GM19099 (cell line): ENCODE data around the gene ICAM1.

Experiments used
- POLR2A ChIP-seq: IDR thresholded peaks from 3 replicates; pipeline ENCODE4 v1.6.1; 2011; ENCODE audit warnings: low read depth; ENCODE audit not compliant: insufficient read length; ENCODE audit errors: extremely low read depth

Gene ICAM1, protein sequence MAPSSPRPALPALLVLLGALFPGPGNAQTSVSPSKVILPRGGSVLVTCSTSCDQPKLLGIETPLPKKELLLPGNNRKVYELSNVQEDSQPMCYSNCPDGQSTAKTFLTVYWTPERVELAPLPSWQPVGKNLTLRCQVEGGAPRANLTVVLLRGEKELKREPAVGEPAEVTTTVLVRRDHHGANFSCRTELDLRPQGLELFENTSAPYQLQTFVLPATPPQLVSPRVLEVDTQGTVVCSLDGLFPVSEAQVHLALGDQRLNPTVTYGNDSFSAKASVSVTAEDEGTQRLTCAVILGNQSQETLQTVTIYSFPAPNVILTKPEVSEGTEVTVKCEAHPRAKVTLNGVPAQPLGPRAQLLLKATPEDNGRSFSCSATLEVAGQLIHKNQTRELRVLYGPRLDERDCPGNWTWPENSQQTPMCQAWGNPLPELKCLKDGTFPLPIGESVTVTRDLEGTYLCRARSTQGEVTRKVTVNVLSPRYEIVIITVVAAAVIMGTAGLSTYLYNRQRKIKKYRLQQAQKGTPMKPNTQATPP

GRCh38 chr19:10270616-10271394 is at the start of gene ICAM1:
ICAM1 (plus strand) TSS chr19:10271120; CDS start chr19:10271160, 40 bp downstream.
- peak; percentile 99 for TF ChIP-seq POLR2A

DNA sequence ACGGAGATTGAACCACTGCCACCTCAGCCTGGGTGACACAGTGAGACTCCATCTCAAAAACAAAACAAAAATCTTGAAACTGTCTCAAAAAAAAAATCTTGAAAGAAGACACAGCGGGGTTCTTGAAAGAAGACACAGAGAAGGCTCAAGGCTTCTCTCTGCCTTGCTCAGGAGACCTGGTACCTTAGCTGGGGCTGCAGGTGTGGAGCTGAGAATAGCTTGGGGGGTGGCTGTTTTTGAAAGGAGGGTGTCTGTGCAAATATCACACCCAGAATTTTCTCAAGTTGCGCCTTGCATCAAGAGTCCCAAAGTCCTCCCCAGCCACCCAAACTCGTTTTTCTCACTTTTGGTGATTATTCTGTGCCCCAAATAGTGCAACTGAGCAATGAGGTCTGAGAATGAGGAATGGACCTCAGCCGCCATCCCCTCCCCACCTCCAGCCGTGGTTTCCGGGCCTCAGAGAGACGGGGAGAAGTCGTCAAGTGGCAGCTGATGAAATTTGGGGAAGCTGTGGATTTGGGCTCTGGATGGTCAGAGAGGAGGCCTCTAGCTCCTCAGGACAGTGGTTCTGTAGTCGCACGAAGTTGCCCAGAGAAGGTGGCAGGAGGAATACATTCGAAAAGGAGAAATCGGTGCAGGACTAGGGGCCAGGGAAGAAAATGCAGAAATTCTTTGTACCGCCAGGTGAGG is 48.6 kb upstream of the ICAM1 start:
- no peak for TF ChIP-seq POLR2A

DNA sequence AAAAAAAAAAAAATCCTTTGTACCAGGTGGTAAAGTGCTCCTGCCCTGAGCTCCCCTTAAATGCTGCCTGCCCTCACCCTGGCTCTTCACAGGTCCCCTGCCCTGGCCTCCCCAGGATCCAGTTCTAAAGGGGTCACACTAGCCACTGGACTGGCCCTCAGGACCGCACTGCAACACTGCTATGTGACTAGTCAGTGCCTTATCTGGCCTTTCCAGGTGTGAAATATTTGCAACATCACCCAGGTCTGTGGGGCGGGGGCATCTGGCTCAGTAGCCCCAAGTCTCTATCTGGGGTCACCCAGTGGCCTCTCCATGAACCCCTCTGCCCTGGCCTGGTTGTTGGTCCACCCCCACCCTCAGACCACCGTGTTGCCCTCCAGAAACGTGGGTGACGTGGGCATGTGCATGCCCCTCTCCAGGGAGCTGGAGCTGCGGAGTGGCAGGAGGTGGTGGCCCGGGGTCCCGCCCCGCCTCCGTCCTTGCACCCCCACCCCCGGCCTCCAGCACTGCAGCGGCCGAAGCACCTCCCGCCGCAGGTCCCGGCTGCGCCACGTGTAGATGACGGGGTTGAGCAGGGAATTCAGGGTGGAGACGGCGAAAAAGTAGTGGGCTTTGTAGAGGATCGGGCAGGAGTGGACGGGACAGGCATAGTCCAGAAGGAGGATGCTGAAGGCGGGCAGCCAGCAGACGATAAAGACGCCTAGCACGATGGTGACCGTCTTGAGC is 47.3 kb upstream of the ICAM1 start:
- no peak for TF ChIP-seq POLR2A

DNA sequence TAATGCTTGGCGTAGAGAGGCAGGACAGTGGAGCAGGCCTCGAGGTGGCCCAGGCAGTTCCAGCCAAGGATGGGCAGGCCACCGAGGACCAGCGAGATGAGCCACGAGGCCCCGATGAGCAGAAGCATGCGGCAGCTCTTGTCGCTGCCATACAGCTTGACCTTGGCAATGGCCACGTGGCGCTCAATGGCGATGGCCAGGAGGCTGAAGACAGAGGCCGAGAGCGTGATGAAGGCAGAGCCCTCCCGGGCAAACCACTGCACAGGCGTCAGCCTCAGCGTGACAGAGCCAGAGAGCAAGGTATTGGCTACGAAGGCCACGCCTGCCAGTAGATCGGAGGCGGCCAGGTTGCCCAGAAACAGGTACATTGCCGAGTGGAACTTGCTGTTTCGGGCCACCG is 46.6 kb upstream of the ICAM1 start:
- TF ChIP-seq POLR2A = no peak

DNA sequence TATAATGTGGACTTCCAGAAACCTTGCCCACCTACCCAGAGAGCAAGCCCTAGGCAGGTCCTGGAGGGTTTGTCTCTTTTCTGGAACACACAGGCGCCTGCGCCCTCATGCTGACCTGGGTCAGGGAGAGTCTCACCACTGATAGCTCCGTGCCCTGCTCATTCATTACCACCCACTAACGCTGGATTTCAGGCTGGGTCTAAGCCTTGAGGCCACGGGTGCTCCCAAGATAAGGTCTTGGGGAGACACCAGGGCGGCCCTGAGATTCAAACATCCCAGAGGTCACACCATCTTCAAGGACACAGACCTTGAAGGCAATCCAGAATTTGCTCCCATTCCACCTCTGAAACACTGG is 44.9 kb upstream of the ICAM1 start:
- no peak for TF ChIP-seq POLR2A

DNA sequence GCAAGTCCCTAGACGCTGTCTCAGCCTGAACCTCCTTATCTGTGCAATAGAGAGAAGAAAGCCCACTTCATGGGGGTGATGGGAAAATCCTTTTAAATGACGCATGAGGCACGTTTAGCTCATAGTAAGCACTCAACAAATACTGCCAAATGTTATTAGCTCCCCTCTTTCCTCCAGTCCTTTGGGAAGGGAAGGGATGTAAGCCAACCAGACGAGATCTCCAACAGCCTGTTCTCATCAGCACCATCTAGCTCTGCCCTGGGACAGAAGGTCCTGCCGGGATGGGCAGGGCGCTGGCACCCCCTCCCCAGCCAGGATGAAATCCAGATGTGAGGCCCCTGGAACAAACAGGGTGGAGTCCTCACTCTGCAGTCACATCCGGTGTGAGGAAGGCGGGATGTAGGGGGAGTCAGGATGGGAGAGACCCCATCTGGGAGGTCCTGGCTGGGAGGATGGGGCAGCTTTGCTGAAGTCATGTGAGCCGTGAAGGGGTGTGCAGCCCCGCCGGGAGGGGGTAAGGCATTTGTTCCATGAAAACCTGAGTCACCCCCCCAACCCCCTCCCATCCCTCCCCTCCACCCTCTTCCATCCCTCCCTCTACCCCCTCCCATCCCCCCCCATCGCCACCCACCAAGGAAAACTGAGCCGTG is 44.4 kb upstream of the ICAM1 start:
- TF ChIP-seq POLR2A = no peak

DNA sequence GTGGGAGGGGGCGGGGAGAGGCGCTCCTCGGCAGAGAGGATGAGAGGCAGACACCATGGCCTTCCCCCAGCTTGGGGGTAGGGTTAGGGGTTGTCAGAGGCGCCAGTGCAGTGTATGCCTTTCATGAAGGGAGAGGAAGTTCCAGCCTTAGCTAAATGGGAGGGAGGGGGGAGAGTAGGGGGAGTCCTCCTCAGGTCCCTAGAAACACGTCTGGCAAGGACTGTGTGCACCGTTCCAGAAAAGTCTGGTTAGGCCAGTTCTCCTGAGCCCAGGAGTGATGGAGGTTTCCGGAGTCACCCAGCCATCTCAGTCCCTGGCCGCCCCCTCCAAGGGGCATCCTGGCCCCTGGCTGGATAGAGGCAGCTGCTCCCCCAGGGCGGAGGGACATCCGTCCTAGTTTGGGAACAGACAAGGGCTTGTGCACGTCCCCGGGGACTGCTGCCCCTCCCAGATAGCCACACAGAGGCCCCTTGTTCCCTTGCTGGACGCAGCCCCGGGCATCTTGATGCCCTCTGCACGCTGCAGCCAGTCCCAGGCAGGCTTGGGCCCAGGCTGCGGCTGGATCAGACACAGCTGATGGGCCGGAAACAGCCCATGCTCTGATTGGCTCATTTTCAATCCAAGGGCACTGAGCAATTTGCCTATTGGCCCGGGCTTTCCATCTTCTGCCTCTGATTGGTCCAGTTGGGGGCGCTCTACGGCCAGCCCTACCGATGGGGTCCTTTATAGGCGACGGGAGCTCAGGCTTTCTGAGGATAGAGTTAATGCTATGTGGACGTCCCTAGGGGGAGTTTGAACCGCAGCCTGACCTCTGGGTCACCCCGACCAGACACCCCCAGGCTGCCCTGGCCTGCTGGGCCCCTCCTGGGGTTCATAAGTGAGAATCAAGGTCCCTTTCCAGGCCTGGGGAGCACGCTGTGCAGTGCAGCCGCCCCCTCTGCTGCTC is 43.6 kb upstream of the ICAM1 start:
- no peak for TF ChIP-seq POLR2A

DNA sequence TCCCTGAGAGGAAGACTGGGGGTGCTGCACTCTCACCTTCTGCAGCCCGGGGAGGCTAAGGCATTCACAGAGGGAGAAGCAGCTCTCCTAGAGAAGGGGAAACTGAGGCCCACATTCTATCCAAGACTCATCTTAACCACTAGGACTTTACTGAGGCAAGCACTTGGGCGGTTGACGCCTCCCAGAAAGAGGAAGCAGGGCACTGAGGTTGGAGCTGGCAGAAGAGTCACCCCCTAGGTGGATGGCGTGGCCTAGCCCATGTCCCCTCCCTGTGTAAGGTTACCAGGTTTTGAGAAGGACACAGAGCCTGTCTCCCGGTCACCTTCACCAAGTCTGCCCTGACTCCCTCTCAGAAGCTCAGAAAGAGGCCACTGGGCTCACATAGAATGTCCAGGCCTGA is 42.5 kb upstream of the ICAM1 start:
- TF ChIP-seq POLR2A = no peak

- TF ChIP-seq POLR2A = no peak
Measured at GRCh38 chr19:10228920-10229319, 42.0 kb upstream of the ICAM1 start.

- peak; percentile 56 for TF ChIP-seq POLR2A
Measured at GRCh38 chr19:10230173-10230860, 40.6 kb upstream of the ICAM1 start.

DNA sequence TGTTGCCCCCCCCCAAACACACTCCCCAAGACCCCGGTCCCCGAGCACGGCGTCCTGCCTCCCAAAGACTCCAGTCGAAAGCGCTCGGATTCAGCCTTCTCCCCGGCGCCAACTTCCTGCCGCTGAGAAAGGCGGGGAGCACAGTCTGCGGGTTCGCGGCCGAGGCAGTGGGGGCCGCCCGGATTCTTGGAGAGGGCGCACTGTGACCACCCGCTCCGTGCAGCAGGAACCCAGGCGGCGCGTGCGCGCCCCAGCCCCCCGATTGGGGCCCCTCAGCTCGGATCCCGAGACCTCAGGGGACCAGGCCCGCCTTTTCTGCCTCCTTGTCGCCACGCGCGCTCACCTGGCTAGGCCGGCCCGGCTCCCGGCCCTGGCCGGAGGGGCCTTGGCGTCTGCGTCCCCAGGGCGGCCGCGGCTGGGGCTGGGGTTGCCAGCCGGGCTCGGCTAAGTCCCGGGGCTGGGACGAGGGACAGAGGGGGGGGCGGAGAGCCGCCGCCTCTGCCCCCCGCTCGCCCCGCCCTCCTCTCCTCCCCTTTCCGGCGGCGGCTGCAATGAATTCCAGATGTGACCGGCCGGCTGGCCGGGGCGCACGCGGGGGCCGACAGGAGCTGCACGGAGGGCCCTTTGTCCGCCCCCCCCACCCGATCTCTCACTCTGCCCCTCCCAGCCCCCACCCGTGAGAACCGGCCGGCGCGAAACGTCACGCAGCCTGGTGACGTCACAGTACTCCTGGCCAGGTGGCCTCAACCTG is 39.9 kb upstream of the ICAM1 start, which contains the start of gene S1PR2:
Gene S1PR2 (minus strand): TSS at position 471 of the 751 bp plus-strand sequence. CDS start 6,426 bp downstream, outside the sequence.
- peak; percentile 75 for TF ChIP-seq POLR2A
